ENCODE data around the gene RARS2.

The RARS2 gene

GRCh38 chr6:87586371-87587077 lies 3.3 kb downstream of the RARS2 start:
- in situ Hi-C loops (cut with HindIII; ENCODE audit: low pct_ligation_motif_present, low pct_unique_long_range_greater_than_20kb, low sequenced_read_pairs): no loop called here

GRCh38 chr6:87583822-87584221 lies 6.0 kb downstream of the RARS2 start:
- DNase-seq: no peak
- in situ Hi-C loops (cut with HindIII; ENCODE audit: low pct_ligation_motif_present, low pct_unique_long_range_greater_than_20kb, low sequenced_read_pairs): no loop called here

More at GRCh38 chr6:87586371-87587077, 3.3 kb downstream of the RARS2 start:
- no peak for DNase-seq

- DNase-seq: no peak
- in situ Hi-C loops (cut with HindIII; ENCODE audit: low pct_ligation_motif_present, low pct_unique_long_range_greater_than_20kb, low sequenced_read_pairs): no loop called here
Measured at GRCh38 chr6:87575423-87575822, 14.4 kb downstream of the RARS2 start.

DNA sequence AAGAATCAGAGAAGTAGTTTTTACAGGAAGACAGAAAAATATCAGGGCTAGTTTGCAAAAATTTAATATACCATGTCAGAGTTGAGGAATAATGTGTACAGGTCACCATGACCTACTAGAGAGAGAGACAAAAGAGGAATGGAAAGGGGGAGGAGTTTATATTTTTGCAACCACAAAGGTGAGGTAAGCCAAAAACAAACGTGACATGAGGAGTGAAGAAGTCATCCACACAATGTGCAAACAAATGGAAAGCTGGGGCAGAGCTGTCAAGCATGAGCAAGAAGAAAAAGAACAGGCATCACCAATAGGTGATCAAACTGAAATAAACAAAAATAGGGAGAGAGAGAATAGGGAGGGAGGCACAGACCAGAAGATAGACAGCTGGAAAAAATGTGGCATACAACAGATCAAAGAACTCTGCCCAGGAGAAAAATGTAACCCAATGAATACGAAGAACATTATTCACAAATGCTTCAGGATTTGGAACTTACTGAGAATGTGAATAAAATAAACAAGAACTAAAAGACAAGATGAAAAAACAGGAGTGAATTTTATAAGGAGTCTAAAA lies 15.5 kb downstream of the RARS2 start:
- in situ Hi-C loops (cut with HindIII; ENCODE audit: low pct_ligation_motif_present, low pct_unique_long_range_greater_than_20kb, low sequenced_read_pairs): no loop called here
- no peak for DNase-seq

GRCh38 chr6:87573307-87574024 lies 16.3 kb downstream of the RARS2 start:
- in situ Hi-C loops (cut with HindIII; ENCODE audit: low pct_ligation_motif_present, low pct_unique_long_range_greater_than_20kb, low sequenced_read_pairs): no loop called here
- DNase-seq: no peak

GRCh38 chr6:87572883-87573282 lies 16.9 kb downstream of the RARS2 start:
- in situ Hi-C loops (cut with HindIII; ENCODE audit: low pct_ligation_motif_present, low pct_unique_long_range_greater_than_20kb, low sequenced_read_pairs): no loop called here
- DNase-seq: no peak

GRCh38 chr6:87572021-87572420 lies 17.8 kb downstream of the RARS2 start:
- DNase-seq: no peak
- in situ Hi-C loops (cut with HindIII; ENCODE audit: low pct_ligation_motif_present, low pct_unique_long_range_greater_than_20kb, low sequenced_read_pairs): no loop called here

DNA sequence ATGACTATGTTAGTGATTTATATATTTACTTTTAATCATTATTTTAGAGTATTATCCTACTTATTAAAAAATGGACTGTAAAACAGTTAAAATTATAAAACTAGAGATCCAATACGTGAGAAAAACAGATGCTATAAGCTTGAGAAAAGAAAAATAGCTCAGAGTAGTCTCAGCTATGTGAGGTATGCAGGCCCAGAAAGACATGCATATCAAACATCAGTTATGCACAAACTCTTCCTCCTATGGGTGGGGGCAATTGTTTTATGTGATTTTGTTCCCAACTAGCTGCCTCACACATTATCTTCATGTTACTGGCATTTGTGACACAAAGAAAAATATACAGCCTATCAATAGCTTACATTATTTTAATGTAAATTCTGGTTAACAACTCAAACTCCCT lies 28.8 kb downstream of the RARS2 start:
- in situ Hi-C loops (cut with HindIII; ENCODE audit: low pct_ligation_motif_present, low pct_unique_long_range_greater_than_20kb, low sequenced_read_pairs): no loop called here
- DNase-seq: no peak

DNA sequence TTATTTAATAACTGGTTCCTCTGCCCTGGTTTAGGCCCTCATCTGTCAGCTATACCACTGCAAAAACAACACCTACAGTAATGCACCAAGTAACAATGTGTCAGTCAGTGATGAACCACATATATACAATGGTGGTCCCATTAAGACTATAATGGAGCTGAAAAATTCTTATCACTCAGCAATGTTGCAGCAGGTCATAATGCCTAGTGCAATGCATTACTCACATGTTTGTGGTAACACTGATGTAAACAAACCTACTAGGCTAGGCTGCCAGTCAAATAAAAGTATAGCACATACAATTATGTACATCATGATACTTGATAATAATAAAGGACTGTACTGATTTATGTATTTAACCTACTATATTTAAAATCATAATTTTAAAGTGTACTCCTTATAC lies 31.3 kb downstream of the RARS2 start:
- in situ Hi-C loops (cut with HindIII; ENCODE audit: low pct_ligation_motif_present, low pct_unique_long_range_greater_than_20kb, low sequenced_read_pairs): no loop called here
- DNase-seq: no peak

- in situ Hi-C loops (cut with HindIII; ENCODE audit: low pct_ligation_motif_present, low pct_unique_long_range_greater_than_20kb, low sequenced_read_pairs): no loop called here
- no peak for DNase-seq
Measured at GRCh38 chr6:87555506-87555905, 34.3 kb downstream of the RARS2 start.

- DNase-seq: no peak
- in situ Hi-C loops (cut with HindIII; ENCODE audit: low pct_ligation_motif_present, low pct_unique_long_range_greater_than_20kb, low sequenced_read_pairs): no loop called here
Measured at GRCh38 chr6:87553159-87553765, 36.5 kb downstream of the RARS2 start.

DNA sequence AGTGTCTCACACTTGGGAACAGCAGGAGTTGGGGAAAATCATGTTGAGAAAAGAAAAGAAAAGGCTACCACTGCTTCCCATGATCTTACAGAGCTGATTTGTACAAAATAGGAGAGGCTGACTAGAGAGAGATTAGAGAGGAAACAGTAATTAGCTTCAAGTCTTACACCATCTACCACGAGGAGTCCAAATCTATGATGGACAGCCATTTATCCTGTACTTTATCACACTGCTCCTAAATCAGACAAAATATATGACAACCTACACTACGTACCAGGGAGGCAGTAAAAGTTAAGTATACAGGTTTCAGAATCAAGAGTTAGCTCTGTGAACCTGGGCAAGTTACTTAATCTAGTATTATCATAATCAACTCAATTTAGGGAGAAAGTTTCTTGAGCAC lies 38.0 kb downstream of the RARS2 start:
- in situ Hi-C loops (cut with HindIII; ENCODE audit: low pct_ligation_motif_present, low pct_unique_long_range_greater_than_20kb, low sequenced_read_pairs): no loop called here

DNA sequence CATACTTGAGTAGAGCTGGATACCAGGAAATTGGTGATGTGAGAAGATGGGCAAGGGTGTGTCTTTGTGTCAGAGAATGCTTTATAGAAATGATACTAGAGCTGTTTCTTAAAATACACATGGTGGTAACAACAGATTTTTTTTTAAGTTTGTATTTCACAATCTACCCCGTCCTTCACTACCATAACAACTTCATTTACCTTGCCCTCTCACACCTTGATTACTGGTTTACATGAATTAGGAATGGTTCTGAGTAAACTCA lies 45.4 kb downstream of the RARS2 start:
- no peak for DNase-seq
- in situ Hi-C loops (cut with HindIII; ENCODE audit: low pct_ligation_motif_present, low pct_unique_long_range_greater_than_20kb, low sequenced_read_pairs): no loop called here

More for the DNA sequence above, 38.0 kb downstream of the RARS2 start:
- no peak for DNase-seq

DNA sequence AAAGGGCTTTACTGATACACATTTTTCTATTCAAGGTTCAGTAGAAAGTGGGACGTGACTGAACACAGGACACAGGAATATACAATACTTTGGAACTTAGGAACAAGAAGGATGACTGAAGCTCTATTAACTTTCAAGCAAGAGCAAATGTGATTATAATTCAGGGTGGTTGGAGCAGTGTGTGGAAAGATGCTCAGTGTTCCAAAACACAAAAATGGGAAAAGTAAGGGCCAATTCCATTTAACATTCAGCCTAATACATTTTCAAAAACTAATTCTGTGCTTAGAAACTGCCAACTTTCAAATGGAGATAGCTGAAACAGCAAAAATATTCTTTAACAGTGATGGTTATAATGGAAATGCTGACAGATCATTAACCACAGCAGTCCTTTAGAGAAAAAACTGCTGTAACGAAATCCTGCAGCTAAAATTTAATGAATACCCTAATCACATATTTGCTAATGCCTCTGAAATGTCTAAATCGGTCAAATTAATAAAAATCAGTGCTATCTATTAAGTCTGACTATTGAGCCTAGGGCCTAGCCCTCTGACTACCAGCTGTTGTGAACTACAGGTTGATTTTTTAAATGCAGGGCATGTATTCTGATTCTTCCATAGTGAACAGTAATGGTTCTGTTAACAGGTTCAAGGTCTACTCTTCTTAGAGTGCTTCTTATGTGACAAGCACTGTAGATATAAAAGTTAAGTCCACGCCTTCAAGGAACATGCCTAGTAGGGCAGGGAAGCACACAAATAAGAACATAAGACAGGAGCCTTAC lies 45.9 kb downstream of the RARS2 start:
- no peak for DNase-seq
- in situ Hi-C loops (cut with HindIII; ENCODE audit: low pct_ligation_motif_present, low pct_unique_long_range_greater_than_20kb, low sequenced_read_pairs): no loop called here

- in situ Hi-C loops (cut with HindIII; ENCODE audit: low pct_ligation_motif_present, low pct_unique_long_range_greater_than_20kb, low sequenced_read_pairs): no loop called here
- DNase-seq: no peak
Measured at GRCh38 chr6:87541744-87542143, 48.0 kb downstream of the RARS2 start.

DNA sequence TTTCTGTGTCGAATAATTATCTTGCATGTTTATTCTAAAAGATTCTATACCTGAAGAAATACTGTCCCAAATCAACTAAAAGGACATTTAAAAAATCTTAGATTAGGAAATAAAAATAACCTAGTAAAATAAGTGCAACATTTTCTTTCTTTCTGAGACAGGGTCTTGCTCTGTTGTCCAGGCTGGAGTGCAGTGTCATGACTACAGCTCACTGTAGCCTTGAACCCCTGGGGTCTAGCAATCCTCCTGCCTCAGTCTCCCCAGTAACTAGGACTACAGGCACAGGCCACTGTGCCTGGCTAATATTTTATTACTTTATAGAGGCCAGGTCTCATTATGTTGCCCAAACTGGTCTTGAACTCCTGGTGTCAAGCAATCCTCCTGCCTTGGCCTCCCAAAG lies 48.7 kb downstream of the RARS2 start:
- in situ Hi-C loops (cut with HindIII; ENCODE audit: low pct_ligation_motif_present, low pct_unique_long_range_greater_than_20kb, low sequenced_read_pairs): no loop called here

GRCh38 chr6:87540539-87540938 lies 49.2 kb downstream of the RARS2 start:
- no peak for DNase-seq
- in situ Hi-C loops (cut with HindIII; ENCODE audit: low pct_ligation_motif_present, low pct_unique_long_range_greater_than_20kb, low sequenced_read_pairs): no loop called here

More for the DNA sequence above, 48.7 kb downstream of the RARS2 start:
- DNase-seq: no peak

- DNase-seq: no peak
- in situ Hi-C loops (cut with HindIII; ENCODE audit: low pct_ligation_motif_present, low pct_unique_long_range_greater_than_20kb, low sequenced_read_pairs): no loop called here
Measured at GRCh38 chr6:87539554-87539953, 50.2 kb downstream of the RARS2 start.

All from ACHN (cell line).